GM18861 (cell line): ENCODE results near the gene IL20.
"Not testable (repeated sequence)": the region's sequence is repeated elsewhere in the genome, so short reads cannot be mapped to it uniquely, and the experiment has no call there.

Experiments used
- ATAC-seq: cut with Tn5 transposase; IDR thresholded peaks from one replicate; pipeline ENCODE4 v1.9.1; 2021; ENCODE audit not compliant: unreplicated experiment

Gene IL20

DNA sequence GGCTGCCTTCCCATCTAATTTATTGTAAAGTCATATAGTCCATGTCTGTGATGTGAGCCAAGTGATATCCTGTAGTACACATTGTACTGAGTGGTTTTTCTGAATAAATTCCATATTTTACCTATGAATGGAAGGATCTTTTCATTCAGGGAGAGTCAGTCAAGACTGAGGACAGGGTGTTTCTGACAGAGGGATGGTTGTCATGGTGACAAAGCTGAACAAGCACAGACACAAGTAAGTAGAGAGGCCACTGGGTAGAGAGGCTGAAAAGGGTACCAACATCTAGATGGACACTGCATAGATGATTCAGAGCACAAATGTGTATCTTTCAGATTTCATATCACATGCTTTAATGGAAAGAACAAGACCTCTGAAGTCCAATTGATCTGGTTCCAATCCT, 22.6 kb upstream of the IL20 start:
- no peak for ATAC-seq

DNA sequence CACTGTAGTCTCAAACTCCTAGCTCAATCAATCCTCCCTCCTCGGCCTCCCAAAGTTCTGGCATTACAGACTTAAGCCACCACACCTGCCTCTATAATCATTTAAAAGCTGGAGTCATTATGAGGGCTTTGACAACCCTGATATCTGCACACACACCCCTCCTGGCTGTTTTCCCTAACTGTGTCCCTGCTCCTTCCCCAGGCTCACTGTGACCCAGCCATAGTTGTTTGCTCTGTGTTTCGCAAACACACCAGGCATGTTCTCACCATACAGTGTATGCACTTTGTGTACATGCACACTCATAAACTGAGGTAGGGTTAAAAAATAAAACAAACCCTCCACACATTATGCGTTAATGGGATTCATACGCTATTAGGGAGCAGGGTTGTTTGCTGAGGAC, 21.8 kb upstream of the IL20 start:
- ATAC-seq = no peak

DNA sequence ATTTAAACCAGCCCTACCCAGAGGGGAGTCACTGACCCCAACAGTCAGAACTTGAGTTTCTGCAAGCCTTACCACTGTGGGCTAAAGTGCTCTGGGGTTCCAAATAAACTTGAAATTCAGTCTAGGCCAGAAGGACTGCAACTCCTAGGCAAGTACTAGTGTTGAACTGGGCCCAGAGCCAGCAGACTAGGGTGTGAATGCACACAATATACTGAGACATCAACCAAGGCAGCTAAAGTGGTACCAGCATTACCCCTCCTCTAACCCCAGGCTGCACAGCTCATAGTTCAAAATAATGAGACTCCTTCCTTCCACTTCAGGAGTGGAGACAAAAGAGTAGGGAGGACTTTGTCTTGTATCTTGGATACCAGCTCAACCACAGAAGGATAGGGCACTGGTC, 18.9 kb upstream of the IL20 start:
- no peak for ATAC-seq

DNA sequence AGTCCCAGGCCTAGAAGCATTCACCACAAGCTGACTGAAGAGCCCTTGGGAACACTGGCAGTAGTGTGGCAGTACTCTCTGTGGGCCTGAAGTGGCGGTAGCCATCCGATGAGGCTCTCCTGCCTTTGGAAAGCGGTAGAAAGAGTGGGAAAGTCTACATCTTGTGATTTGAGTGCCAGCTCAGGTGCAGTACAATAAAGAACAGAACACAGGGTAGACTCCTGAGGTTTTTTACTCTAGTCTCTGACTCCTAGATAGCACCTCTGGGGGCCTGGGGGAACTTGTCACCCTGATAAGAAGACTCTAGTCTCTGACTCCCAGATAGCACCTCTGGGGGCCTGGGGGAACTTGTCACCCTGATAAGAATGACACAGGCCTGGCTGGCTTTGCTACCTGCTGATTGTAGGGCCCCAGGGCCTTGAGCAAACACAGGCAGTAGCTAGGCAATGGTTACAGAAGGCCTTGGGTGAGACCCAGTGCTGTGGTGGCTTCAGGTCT, 18.0 kb upstream of the IL20 start:
- ATAC-seq = no peak

DNA sequence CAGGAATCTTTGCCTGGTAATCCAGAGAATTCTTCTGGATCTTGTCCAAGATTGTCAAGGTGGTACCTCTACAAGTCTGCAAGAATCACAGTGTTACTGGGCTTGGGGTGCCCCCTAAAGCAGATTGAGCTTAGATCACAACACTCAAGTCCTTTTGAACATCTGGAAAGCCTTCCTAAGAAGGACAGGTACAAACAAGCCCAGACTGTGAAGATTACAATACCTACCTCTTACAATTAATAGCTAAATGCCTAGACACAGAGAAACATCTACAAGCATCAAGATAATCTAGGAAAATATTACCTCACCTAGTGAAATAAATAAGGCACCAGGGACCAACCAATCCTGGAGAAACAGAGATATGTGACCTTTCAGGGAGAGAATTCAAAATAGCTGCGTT, 17.5 kb upstream of the IL20 start:
- no peak for ATAC-seq

DNA sequence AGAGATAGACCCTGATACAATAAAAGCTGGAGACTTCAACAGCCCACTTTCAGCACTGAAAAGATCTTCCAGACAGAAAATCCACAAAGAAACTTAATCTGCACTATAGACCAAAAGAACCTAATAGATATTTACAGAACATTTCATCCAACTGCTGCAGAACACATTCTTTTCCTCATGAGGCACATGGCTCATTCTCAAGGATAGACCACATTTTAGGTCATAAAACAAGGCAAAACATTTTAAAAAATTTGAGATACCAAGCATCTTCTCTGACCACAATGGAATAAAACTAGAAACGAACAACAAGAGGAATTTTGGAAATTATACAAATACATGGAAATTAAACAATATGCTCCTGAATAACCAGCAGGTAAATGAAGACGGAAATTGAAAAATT, 15.0 kb upstream of the IL20 start:
- ATAC-seq = no peak

DNA sequence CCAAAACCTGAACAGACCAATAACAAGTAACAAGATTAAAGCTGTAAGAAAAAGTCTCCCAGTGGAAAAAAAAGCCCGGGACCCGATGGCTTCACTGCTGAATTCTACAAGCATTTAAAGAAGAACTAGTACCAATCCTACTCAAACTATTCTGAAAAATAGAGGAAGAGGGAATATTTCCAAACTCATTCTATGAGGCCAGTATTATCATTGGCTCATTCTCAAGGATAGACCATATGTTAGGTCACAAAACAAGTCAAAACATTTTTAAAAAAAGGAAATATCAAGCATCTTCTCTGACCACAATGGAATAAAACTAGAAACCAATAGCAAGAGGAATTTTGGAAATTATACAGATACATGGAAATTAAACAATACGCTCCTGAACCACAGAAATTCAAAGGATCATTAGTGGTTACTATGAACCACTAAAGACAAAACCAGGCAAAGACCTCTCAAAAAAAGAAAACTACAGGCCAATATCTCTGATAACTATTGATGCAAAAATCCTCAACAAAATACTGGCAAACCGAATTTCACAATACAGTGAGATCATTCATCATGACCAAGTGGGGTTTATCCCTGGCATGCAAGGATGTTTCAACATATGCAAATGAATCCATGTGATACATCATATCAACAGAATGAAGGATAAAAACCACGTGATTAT, 13.9 kb upstream of the IL20 start:
- no peak for ATAC-seq

DNA sequence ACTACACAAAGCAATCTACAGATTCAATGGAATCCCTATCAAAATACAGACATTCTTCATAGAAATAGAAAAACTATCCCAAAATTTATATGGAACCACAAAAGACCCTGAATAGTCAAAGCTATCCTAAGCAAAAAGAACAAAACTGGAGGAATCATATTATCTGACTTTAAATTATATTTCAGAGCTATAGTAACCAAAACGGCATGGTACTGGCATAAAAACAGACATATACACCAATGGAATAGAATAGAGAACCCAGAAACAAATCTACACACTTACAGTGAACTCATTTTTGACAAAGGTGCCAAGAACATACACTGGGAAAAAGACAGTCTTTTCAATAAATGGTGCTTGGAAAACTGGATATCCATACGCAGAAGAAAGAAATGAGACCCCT, 12.8 kb upstream of the IL20 start:
- ATAC-seq = not testable (repeated sequence)

DNA sequence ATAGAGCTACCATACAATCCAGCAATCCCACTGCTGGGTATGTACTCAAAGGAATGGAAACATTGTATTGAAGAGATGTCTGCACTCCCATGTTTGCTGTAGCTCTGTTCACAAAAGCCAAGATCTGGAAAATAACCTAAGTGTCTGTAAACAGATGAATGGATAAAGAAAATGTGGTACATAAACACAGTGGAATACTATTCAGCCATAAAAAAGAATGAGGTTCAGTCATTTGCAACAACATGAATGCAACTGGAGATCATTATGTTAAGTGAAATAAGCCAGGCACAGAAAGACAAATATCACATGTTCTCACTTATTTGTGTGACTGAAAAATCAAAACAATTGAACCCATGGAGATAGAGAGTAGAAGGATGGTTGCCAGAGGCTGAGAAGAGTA, 11.7 kb upstream of the IL20 start:
- not testable (repeated sequence) for ATAC-seq

DNA sequence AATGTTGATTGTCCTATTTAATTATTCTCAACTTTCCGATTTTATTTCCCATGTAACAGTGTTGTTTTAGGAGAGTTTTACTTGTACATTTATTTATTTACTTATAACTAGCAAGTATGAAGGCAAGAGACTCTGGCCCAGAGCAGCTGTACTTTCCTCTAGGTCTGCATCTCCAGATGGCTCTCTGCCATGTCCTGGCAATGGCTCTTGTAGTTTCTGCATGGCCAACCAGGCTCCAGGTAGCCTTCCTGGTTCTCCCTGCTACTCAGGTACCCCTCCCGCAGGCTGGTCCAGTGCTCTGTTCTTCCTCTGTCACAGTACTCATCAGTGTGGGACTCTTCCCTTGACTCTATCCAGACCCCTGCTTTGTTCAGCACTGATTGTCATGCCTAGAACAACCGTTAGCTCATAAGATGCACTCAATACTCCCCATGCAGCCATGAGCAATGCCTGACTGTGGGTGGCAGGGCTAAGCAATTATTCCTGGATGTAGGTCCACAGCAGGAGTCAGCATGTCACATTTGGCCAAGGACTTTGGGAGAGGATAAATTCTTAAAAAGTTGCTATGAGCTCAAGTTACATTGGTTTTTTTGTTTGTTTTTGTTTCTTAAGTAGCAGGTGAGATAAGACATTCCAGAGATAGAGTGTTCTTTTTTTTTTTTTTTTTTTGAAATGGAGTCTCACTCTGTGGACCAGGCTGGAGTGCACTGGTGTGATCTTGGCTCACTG, 10.9 kb upstream of the IL20 start:
- ATAC-seq = no peak

DNA sequence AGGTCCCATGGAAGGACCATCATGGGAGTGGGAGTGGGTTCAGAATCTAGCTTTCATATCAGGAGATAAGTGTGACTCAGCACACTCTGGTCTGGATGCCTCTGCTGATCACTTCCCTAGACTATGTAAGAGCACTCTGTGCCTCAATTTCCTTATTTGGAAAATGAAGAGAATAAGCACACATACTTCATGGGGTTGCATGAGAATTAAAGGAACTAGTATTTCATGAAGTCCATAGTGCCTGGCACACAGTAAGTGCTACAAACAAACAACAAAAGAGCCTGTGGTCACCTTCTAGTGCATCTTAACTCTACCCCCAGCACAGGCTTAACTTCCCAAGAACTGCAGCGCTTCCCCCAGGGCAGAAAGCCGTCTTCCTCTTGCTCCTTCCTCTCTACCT, 9.6 kb upstream of the IL20 start:
- ATAC-seq = no peak

DNA sequence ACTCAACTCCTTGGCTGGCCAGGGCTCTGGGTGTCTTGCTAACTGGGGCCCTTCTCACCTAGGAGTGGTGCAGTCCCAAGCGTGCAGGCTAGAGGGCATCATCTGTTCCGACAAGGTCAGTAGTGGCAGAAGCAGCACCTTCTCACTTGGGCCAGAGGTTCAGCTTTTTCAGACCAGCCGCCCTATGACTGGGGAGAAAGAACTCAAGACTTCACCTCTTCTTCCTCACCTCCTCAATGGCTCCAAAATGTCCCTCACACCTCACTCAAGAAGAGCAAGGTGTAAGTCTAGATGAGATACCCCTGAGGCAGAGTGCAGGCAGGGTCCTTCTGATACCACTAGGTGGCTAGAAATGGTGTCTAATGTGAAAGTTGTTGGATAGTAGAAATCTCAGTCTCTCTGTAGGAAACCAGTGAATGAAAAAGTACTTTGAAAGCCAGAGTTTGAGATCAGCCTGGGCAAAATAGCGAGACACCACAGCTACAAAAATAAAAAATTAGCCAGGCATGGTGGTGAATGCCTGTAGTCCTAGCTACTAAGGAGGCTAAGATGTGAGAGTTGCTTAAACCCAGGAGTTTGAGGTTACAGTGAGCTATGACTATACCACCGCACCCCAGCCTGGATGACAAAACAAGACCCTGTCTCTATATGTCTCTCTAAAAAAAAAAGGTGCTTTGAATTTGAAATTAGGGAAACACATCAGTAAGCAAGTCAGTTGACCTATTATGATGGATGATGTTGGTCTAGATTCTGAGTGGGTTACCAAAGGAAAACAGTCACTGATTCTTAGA, 8.6 kb upstream of the IL20 start:
- no peak for ATAC-seq

DNA sequence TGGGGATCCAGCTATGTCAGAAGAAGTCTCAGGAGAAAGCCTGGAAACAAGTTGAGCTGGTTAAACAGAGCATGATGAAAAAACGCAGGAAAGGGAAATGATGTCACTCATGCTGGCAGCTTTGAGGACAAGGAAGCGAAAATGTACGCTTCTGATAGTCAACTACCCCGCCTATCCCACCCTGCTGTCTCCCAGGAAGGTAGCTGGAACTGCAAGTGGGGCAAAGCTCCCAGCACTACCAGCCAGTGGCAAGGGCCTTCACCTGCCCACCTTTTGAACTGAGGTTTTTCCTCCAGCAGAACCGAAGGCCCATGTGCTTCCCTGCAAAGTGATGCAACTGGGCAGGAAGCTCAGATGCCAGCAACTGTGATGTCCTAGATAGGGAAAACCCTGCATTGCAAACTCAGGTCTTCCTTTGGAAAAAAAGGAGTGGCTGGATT, 6.3 kb upstream of the IL20 start:
- no peak for ATAC-seq

DNA sequence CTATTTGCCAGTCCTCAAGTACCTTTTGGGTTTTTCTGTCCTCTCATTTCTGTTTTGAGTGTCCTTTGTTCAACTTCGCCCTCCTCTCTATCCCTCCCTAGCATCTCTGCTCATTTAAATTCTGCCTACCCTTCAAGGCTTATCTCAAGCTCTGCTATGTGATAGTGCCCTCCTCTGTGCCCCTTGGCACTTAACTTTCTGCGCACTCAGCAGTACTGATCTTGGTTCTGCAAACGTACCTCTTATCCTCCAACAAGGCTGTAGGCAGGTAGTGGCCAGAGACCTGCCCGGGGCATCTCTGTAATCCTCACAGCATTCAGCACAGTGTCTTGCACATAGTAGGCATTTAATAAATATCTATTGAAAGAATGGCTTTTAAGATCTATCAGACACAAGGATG, 5.3 kb upstream of the IL20 start:
- ATAC-seq = no peak

DNA sequence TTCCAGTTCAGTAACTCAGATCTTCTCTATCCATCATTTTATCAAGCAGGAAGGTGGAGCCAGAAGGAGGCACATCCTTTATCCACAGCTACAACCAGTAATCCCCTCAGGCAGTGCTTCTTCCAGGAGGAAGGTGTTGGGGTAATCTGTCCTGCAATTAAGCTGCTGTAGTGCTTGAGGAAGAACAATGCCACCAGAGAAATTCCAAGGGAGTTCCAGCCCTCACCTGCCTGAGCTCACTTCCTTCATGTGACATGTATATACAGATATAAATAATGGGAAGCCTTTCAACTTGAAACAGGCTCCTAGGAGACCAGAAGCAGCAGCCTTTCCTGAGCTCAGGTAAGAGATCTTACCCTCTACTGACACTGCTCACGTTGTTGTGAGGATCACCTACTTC, 2.2 kb upstream of the IL20 start:
- no peak for ATAC-seq

DNA sequence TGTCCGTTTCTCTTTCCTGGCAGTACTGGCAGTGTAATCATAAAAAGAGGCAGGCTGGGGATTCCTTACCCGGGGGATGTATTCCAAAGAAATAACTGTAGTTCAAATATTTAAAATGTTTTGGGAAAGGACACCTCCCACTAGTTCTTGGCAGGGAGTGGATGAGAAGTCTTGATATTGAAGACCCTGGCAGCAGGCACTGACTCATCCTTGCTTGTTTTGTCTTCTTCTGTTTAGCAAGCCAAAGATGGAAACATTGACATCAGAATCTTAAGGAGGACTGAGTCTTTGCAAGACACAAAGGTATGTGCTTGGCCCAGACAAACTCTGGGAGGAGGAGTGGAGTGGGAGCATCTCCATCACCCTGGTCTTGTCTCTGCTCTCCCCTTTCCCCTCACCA, 639 bp downstream of the IL20 start:
- no peak for ATAC-seq

DNA sequence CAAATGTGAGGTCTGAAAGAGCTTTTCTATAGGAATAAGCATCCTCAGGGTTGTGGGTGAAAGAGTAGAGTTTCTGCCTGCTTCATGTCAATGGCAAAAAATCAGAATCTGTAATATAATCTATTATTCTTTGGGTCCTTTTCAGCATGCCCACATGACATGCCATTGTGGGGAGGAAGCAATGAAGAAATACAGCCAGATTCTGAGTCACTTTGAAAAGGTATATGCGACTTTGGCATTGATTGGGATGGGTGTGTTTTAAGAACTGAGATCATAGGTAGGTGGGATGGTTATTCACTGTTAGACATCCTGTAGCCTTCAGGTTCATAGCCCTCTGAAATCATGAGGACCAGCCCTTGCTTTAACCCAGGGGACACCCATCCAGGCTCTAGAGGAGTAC, 1.8 kb downstream of the IL20 start:
- no peak for ATAC-seq

DNA sequence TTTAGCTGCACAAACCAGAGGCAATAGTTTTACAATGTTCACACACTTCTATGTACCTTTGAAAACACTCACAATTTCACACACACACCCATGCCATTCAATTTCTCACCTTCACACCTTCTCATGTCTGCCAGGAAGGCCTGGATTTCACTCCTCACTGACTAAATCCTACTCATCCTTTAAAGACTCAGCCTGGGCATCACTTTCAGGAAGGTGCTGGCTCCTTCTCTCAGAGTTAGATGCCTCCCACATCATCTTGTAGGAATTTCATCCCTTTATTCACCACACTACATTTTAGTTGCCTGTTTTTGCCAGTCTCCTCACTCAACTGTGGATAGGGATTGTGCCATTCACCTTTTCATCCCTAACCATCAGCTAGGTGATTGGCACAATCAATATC, 2.3 kb downstream of the IL20 start:
- ATAC-seq = no peak

DNA sequence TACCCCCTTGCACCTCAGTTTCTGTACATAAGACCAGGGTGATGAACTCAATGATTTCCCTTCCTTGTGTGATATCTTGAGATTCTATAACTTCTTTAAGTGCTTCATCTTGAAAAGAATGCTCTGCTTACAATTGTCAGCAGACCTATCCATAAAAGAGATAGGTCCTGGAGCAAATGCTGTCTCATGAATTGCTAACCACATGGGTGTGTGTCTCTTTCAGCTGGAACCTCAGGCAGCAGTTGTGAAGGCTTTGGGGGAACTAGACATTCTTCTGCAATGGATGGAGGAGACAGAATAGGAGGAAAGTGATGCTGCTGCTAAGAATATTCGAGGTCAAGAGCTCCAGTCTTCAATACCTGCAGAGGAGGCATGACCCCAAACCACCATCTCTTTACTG, 2.8 kb downstream of the IL20 start:
- no peak for ATAC-seq

DNA sequence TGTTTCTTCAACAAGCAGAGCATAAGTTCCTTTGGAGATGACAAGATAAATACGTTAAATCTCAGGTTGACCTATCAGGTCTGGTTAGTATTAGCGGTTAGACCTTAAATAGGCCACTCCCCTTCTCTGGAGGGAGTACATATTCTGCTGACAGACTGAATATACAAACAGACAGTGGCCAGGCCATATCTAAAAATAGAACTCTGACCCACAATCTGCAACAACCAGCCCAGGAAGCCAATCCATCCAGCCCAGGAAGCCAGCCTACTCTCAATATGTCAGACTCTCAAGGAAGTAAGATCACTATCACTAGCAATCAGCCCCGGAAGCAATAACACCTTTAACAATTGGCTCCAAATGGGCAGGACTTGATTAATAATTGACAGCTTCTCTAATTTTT, 6.7 kb downstream of the IL20 start:
- ATAC-seq = no peak

DNA sequence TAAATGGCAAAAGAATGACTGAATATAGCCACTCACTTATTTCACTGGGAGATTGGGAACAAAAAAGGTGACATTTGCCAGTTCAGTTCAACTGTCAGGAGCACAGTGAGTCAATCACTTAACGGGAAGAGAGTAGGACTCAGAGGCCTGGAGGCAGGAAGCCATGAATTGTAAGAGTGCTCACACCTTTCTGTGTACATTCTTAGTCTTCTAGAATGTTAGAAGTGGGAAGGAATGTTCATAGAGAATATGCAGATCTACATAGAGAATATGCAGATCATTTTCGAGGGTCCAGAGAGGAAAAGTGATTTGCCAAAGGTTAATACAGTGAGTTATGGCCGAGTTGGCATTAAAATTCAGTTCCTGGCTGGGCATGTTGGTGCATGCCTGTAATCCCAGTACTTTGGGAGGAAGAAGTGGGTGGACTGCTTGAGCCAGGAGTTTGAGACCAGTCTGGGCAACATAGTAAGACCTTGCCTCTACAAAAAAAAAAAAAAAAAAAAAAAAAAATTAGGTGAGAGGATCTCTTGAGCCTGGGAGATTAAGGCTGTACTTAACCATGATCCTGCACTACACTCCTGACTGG, 8.3 kb downstream of the IL20 start:
- no peak for ATAC-seq
